CD4-positive, alpha-beta T cell treated with Interleukin-6 at 100 ng/mL for 8 hours (primary cell): ENCODE data around the gene EIF2S2.

Experiments
- DNase-seq: peaks from one replicate; pipeline ENCODE4 v3.0.0-alpha.2; 2020; ENCODE audit warnings: mixed read lengths, low spot score

The EIF2S2 gene

GRCh38 chr20:34064286-34064685 lies 47.8 kb downstream of the EIF2S2 start:
- no peak for DNase-seq

- no peak for DNase-seq
Observed at GRCh38 chr20:34062570-34063482, 49.2 kb downstream of the EIF2S2 start.

- no peak for DNase-seq
Observed at GRCh38 chr20:34061695-34062094, 50.3 kb downstream of the EIF2S2 start.

- DNase-seq: no peak
Observed at GRCh38 chr20:34060970-34061369, 51.1 kb downstream of the EIF2S2 start.

GRCh38 chr20:34058831-34059230 lies 53.2 kb downstream of the EIF2S2 start:
- DNase-seq: peak; percentile 7

GRCh38 chr20:34055290-34055689 lies 56.8 kb downstream of the EIF2S2 start:
- no peak for DNase-seq

GRCh38 chr20:34052414-34052813 lies 59.6 kb downstream of the EIF2S2 start:
- no peak for DNase-seq

- no peak for DNase-seq
Observed at GRCh38 chr20:34049897-34050695, 61.9 kb downstream of the EIF2S2 start.

- no peak for DNase-seq
Observed at GRCh38 chr20:34049389-34049788, 62.7 kb downstream of the EIF2S2 start.

GRCh38 chr20:34047917-34048316 lies 64.1 kb downstream of the EIF2S2 start:
- DNase-seq: no peak

- no peak for DNase-seq
Observed at GRCh38 chr20:34047010-34047687, 64.9 kb downstream of the EIF2S2 start.

GRCh38 chr20:34045930-34046725 lies 65.9 kb downstream of the EIF2S2 start:
- DNase-seq: no peak

GRCh38 chr20:34045294-34045693 lies 66.7 kb downstream of the EIF2S2 start:
- no peak for DNase-seq

GRCh38 chr20:34043025-34043424 lies 69.0 kb downstream of the EIF2S2 start:
- DNase-seq: no peak

GRCh38 chr20:34042262-34042661 lies 69.8 kb downstream of the EIF2S2 start:
- no peak for DNase-seq

GRCh38 chr20:34041226-34041625 lies 70.8 kb downstream of the EIF2S2 start:
- no peak for DNase-seq

GRCh38 chr20:34040300-34040995 lies 71.6 kb downstream of the EIF2S2 start:
- DNase-seq: no peak
